ENCODE data around the gene RERE. TPM values are rescaled to one million over a fixed set of nuclear protein-coding genes. Genes with fewer than 3 reads are reported as not detected.
"Not testable (repeated sequence)": the region's sequence is repeated elsewhere in the genome, so short reads cannot be mapped to it uniquely, and the experiment has no call there.

The RERE gene
- total RNA-seq, 6 experiments from 2014 or later, result 36.5 to 41.6 (median 37.5) TPM

- TF ChIP-seq CTCF (IDR thresholded peaks at IDR 0.05), result no peak
- Mint-ChIP-seq H3K27ac (no peak overlapping the region), H3K27me3 (ENCODE audit: insufficient read depth) (no peaks in the 10 kb centered on the region; the same call in 1 of the 2 replicates), H3K36me3 (ENCODE audit: low read depth) (peaks cover 24% of the 10 kb centered on the region), H3K9me3 (peaks cover 18% of the 10 kb centered on the region), H3K4me3 (no peak overlapping the region), H3K4me1 (ENCODE audit: low read depth) (no peaks in the 10 kb centered on the region)
- DNase-seq, result no peak
Measured at GRCh38 chr1:8733484-8733883, 84.0 kb downstream of the RERE start.

GRCh38 chr1:8731162-8731561 lies 86.3 kb downstream of the RERE start:
- no peak for TF ChIP-seq CTCF (IDR thresholded peaks at IDR 0.05)
- peaks cover 6% of the 10 kb centered on the region for H3K4me1 Mint-ChIP-seq (ENCODE audit: low read depth)
- H3K36me3 Mint-ChIP-seq (ENCODE audit: low read depth), result peaks cover 17% of the 10 kb centered on the region
- H3K9me3 Mint-ChIP-seq, result peaks cover 16% of the 10 kb centered on the region
- H3K27me3 Mint-ChIP-seq (ENCODE audit: insufficient read depth), result no peaks in the 10 kb centered on the region; the same call in 1 of the 2 replicates
- no peak for DNase-seq
- no peak overlapping the region for H3K27ac Mint-ChIP-seq
- H3K4me3 Mint-ChIP-seq, result no peak overlapping the region

- Mint-ChIP-seq H3K9me3 (peaks cover 16% of the 10 kb centered on the region), H3K27me3 (ENCODE audit: insufficient read depth) (no peaks in the 10 kb centered on the region), H3K4me1 (ENCODE audit: low read depth) (peaks cover 6% of the 10 kb centered on the region), H3K36me3 (ENCODE audit: low read depth) (peaks cover 17% of the 10 kb centered on the region), H3K27ac (no peak overlapping the region), H3K4me3 (no peak overlapping the region)
- TF ChIP-seq CTCF (IDR thresholded peaks at IDR 0.05), result no peak
- DNase-seq, result no peak
Measured at GRCh38 chr1:8728464-8728863, 89.0 kb downstream of the RERE start.

GRCh38 chr1:8727809-8728213 lies 89.6 kb downstream of the RERE start:
- Mint-ChIP-seq H3K27me3 (ENCODE audit: insufficient read depth) (no peaks in the 10 kb centered on the region), H3K36me3 (ENCODE audit: low read depth) (peaks cover 17% of the 10 kb centered on the region), H3K4me3 (no peak overlapping the region), H3K4me1 (ENCODE audit: low read depth) (peaks cover 6% of the 10 kb centered on the region), H3K9me3 (peaks cover 16% of the 10 kb centered on the region), H3K27ac (no peak overlapping the region)
- TF ChIP-seq CTCF (IDR thresholded peaks at IDR 0.05), result no peak
- DNase-seq, result no peak

- H3K4me1 Mint-ChIP-seq (ENCODE audit: low read depth); H3K27ac Mint-ChIP-seq; H3K27me3 Mint-ChIP-seq (ENCODE audit: insufficient read depth); DNase-seq; H3K4me3 Mint-ChIP-seq: not testable (repeated sequence)
- H3K36me3 Mint-ChIP-seq (ENCODE audit: low read depth), result peaks cover 17% of the 10 kb centered on the region
- peaks cover 16% of the 10 kb centered on the region for H3K9me3 Mint-ChIP-seq
Measured at GRCh38 chr1:8727316-8727715, 90.1 kb downstream of the RERE start.

- not testable (repeated sequence) for H3K27ac Mint-ChIP-seq; H3K4me1 Mint-ChIP-seq (ENCODE audit: low read depth); DNase-seq; H3K4me3 Mint-ChIP-seq; H3K27me3 Mint-ChIP-seq (ENCODE audit: insufficient read depth)
- peaks cover 12% of the 10 kb centered on the region; the same call in 1 of the 2 replicates for H3K36me3 Mint-ChIP-seq (ENCODE audit: low read depth)
- H3K9me3 Mint-ChIP-seq, result peaks cover 12% of the 10 kb centered on the region
- peak; percentile 37; the same call in 1 of the 2 replicates for TF ChIP-seq CTCF (IDR thresholded peaks at IDR 0.05)
Measured at GRCh38 chr1:8726801-8727186, 90.6 kb downstream of the RERE start.

All from HFFc6 (cell line).